Psoas muscle (tissue), 8 donors: Measurements from ENCODE around the gene CDC42EP3. TPM values are rescaled to one million over a fixed set of nuclear protein-coding genes. Genes with fewer than 3 reads are reported as not detected.

Experiments
- ATAC-seq, 4 donors: fragments of 200-7000 bp; cut with Tn5 transposase; one replicate each; pipeline ENCODE4 v1.9.1; 2020; ENCODE audit warnings: moderate library complexity in 3 of 4, mild to moderate bottlenecking in 2 of 4
- DNase-seq, 2 donors: peaks; one replicate each; pipeline ENCODE4 v3.0.0-alpha.2; 2020
- H3K27ac ChIP-seq: fragments of 200-600 bp; one replicate; pipeline ENCODE4 v1.8.0; 2022
- H3K27me3 ChIP-seq, 3 donors: fragments of 200-600 bp in 1 of 3; one replicate each; pipeline versions ENCODE4 v1.6.1 to v1.8.0; 2013 to 2022; ENCODE audit warnings: low read length in 2 of 3, mild to moderate bottlenecking in 2 of 3, moderate library complexity in 1 of 3; ENCODE audit not compliant: insufficient read depth in 3 of 3
- H3K36me3 ChIP-seq, 2 donors: fragments of 200-600 bp in 1 of 2; one replicate each; pipeline versions ENCODE4 v1.6.1 to v1.8.0; 2013 to 2022; ENCODE audit warnings: low read depth in 1 of 2, mild to moderate bottlenecking in 1 of 2, moderate library complexity in 1 of 2; ENCODE audit not compliant: insufficient read depth in 1 of 2
- H3K4me1 ChIP-seq: fragments of 200-600 bp; one replicate; pipeline ENCODE4 v1.8.0; 2022
- H3K4me3 ChIP-seq: fragments of 200-600 bp; one replicate; pipeline ENCODE4 v1.8.0; 2022; ENCODE audit warnings: mild to moderate bottlenecking
- H3K9me3 ChIP-seq: fragments of 200-600 bp; one replicate; pipeline ENCODE4 v1.8.0; 2022
- CTCF ChIP-seq: fragments of 200-600 bp; IDR thresholded peaks from one replicate; pipeline ENCODE4 v1.8.0; 2022; ENCODE audit warnings: antibody characterized with exemption
- WGBS, 3 donors: extraction: QIAGEN DNeasy Blood & Tissue Kit; methylation state at CpG; one replicate each; pipeline versions ENCODE4 v1.1.6 to v1.1.7; 2013; 5-methylcytosine and 5-hydroxymethylcytosine counted together
- intact Hi-C, 2 donors: fragments of 100-400 bp; cut with DNase I; formaldehyde crosslinking; loops; one replicate each; pipeline versions ENCODE4 v1.11.0 to v1.14.2; 2022
- polyA plus RNA-seq, 3 donors: library from polyadenylated mRNA; stranded (reverse); fragments of 200-250 nt; gene quantifications; one replicate each; pipeline ENCODE4 v1.2.3, GENCODE V29; 2013
- total RNA-seq, 4 donors: library from RNA; stranded (reverse); fragmentation: NEBNext Ultra II Directional in 2 of 4; extraction: Animal tissue kit (Norgen Biotek cat#: 25700) in 2 of 4; gene quantifications; one replicate each; pipeline versions ENCODE4 v1.2.1 to v1.2.4, GENCODE V29; 2021 to 2023
- donor health status: healthy with polysubstance abuse.
- donor health status: DM: no; HTN: no; CAD: no; lungs with moderate emphysema.
- donor health status: Bipolar disorder and iron deficiency.
- donor health status: healthy.
- donor health status: DM: yes; HTN: yes; CAD: no.
- donor health status: DM: no; HTN: no; CAD: no.
- donor health status: DM: no; HTN: no; CAD: no.
- donor health status: DM: yes; HTN: yes; CAD: no.

Gene CDC42EP3
- total and polyA plus RNA-seq, 7 donors: 8.8 to 174 (median 50.9) TPM

DNA sequence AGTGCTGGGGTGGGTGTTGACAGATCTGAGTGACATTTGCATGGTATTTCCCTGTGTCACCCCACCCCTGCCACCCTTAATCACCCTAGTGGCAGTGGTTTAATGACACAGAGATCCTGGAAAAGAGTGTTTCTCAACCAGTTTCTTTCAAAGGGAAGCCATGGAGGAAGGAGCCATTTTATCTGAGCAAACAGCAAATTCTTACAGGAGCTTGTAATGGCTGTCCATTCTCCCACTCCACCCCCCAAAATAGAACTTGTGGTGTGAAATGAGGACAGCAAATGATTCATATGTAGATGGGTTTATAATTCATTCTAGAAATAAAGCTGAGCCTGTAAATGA, 51.5 kb downstream of the CDC42EP3 start:
- ATAC-seq (peak in 2 of 4 donors; percentile 44 to 55), DNase-seq (no peak)
- intact Hi-C loops: no loop called here
- H3K9me3 ChIP-seq: no peaks in the 10 kb centered on the region
- H3K36me3 ChIP-seq: no peaks in the 10 kb centered on the region
- H3K4me3 ChIP-seq: no peak overlapping the region
- H3K27me3 ChIP-seq: no peaks in the 10 kb centered on the region
- TF ChIP-seq CTCF: no peak
- no peak overlapping the region for H3K27ac ChIP-seq
- H3K4me1 ChIP-seq: peaks cover 6% of the 10 kb centered on the region

DNA sequence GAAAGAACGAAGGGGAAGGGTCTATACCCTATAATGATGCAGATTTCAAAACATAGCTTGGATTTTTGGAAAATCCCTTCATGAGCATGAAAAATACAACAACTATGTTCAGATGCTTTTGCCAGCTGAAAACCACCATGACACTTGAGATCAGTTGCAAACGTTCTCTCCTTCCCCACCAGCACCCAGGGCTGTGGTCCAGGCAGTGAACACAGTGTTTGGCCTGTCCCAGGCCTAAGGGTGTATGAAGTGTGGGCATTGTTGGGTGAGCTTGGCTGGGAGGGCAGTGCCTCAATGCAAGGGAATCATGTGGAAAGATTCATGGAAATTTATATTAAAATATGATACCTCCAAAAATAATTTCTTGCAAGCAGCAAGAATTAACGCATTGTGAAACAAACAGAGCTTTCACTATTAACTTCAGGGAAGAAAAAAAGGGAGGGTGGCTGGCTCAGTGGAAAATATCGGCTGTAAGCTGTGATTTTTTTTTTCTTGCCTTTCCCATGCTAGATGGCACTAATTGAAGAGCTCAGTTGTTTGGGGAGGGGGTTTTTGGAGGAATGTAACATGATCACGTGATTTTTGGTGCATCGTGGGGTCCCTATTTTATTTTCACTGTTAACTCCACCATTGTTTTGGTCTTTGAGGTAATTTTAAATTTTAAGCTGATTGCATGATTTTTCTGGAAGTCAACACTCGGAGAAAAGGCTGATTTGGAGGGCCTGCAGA, 52.0 kb downstream of the CDC42EP3 start:
- intact Hi-C loops: no loop called here
- no peaks in the 10 kb centered on the region for H3K27me3 ChIP-seq
- peaks cover under 1% of the 10 kb centered on the region for H3K4me1 ChIP-seq
- no peak for ATAC-seq
- no peaks in the 10 kb centered on the region for H3K36me3 ChIP-seq
- 50 to 64% (median 53%) methylated on average over 7 of the region's 7 CpGs for WGBS, 3 donors
- H3K27ac ChIP-seq: no peak overlapping the region
- H3K4me3 ChIP-seq: no peak overlapping the region
- no peak for DNase-seq
- H3K9me3 ChIP-seq: no peaks in the 10 kb centered on the region
- TF ChIP-seq CTCF: no peak

DNA sequence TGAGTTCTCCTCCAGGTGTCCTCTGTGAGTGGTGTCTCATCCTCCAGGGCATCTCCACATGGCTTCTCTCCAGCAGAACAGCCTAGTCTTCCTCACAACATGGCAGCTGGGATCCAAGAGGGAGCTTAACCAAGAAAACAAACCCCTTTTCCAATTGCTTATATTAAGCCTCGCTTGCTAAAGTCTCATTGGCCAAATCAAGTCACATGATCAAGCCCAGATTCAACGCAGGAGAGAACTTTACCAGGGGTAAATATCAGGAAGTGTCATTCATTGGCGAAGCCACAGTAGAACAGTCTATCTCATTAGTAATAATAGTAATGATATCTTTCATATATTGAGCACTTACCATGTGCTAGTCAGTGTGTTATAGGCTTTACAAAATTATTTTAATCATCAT, 53.1 kb downstream of the CDC42EP3 start:
- Histone ChIP-seq H3K4me3 (no peak overlapping the region), H3K36me3 (no peaks in the 10 kb centered on the region), H3K4me1 (no peaks in the 10 kb centered on the region), H3K9me3 (no peaks in the 10 kb centered on the region), H3K27ac (no peak overlapping the region), H3K27me3 (no peaks in the 10 kb centered on the region)
- DNase-seq: no peak
- TF ChIP-seq CTCF: no peak
- intact Hi-C loops: no loop called here
- ATAC-seq: no peak
- WGBS, 3 donors: 92 to 94% (median 94%) methylated on average over 3 of the region's 3 CpGs

DNA sequence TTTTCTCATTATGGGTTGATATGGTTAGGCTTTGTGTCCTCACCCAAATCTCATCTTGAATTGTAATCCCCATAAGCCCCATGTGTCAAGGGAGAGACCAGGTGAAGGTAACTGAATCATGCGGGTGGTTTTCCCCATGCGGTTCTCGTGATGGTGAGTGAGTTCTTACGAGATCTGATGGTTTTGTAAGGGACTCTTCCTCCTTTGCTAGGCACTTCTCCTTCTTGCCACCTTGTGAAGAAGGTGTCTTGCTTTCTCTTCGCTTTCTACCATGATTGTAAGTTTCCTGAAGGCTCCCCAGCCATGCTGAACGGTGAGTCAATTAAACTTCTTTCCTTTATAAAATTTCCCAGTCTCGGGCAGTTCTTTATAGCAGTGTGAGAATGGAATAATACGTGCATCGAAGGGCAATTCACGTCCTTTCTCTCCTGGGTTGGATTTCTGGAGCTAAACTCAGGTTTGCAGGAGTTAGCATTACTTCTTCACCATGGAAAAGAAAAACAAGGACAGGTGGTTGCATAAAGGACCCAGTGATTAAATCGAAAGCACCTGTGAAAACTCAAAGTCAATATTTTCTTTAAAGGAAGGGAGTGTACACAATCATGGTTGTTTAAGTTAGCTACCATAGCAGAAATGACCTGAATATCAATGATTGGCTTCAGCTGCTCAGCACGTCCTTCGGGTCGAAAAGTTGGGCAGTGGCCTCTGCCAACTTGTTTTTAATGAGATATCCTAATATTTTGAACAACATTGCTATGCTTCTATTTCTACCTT, 54.1 kb downstream of the CDC42EP3 start:
- intact Hi-C loops: no loop called here
- Histone ChIP-seq H3K4me3 (no peak overlapping the region), H3K27ac (no peak overlapping the region), H3K36me3 (no peaks in the 10 kb centered on the region), H3K27me3 (no peaks in the 10 kb centered on the region), H3K9me3 (no peaks in the 10 kb centered on the region), H3K4me1 (no peaks in the 10 kb centered on the region)
- no peak for ATAC-seq
- WGBS, 3 donors: 93 to 98% (median 96%) methylated on average over 14 of the region's 14 CpGs
- TF ChIP-seq CTCF: no peak
- no peak for DNase-seq
